Stimulated activated CD8-positive, alpha-beta memory T cell treated with anti-CD3 and anti-CD28 coated beads, Interleukin-4, amount 100 ng/mL, for 24 hours (primary cell): ENCODE data around the gene CACNA1A.
A peak's percentile ranks its signal among the peaks of the same experiment; 100 is the strongest.
"Not testable (repeated sequence)": the region's sequence is repeated elsewhere in the genome, so short reads cannot be mapped to it uniquely, and the experiment has no call there.

ENCODE experiments used
- DNase-seq: peaks from one replicate; pipeline ENCODE4 v3.0.0-alpha.2; 2020; ENCODE audit warnings: low read depth

CACNA1A gene

DNA sequence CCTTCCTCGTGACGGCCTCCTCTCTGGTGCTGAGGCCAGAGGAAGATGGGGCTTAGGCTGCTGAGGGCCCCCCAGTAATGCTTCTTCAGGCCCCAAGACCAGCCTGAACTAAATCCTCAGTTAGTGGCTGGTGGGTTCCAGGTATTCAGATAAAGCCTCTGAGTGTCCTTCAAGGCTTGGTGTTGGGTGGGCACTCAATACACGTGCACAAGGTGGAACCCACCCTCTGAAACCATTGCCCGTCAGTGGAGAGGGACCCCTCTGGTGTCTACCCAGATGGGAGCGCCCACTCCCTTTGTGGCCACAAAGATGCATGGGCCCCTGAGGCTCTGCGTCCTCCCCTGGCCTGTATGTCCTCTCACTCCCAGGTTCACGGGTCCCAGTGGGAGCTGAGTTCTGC lies 277.0 kb downstream of the CACNA1A start:
- DNase-seq = no peak

DNA sequence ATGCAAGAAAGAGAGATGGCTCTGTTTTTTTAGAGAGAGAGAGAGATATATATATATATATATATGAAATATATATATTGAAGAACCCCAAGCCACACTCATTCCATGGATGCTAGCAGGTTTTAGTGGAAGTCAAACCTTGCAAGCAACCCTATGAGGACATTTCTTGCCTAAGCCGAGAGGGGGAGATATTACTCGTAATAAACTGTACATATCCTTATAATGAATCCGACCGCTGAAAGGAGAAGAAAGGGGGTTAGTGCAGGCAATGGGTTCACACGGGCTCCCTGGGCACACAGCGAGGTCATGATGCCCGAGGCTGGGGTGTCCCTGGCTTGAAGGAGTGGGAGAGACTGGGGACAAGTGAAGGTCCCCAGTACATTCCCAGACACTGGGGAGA lies 277.7 kb downstream of the CACNA1A start:
- no peak for DNase-seq

DNA sequence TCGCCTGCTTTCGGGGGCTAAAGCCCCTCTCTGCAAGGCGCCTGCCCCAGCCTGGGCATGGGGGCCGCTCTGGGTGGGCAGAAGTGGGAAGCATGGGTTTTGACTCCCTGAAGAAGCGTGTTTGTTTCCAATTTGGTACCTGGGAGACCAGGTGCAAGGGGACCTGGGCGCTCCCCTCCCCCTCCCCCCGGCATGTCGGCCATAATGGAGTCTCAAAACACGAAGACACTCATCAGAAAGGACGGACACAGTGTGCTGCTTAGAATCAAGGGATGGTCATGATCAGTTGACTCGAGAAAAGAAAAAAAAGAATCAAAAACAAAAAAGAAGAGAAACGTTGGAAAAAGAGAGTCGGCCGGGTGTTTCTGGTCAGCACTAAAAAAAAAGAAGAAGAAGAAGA lies 279.3 kb downstream of the CACNA1A start:
- DNase-seq = no peak

DNA sequence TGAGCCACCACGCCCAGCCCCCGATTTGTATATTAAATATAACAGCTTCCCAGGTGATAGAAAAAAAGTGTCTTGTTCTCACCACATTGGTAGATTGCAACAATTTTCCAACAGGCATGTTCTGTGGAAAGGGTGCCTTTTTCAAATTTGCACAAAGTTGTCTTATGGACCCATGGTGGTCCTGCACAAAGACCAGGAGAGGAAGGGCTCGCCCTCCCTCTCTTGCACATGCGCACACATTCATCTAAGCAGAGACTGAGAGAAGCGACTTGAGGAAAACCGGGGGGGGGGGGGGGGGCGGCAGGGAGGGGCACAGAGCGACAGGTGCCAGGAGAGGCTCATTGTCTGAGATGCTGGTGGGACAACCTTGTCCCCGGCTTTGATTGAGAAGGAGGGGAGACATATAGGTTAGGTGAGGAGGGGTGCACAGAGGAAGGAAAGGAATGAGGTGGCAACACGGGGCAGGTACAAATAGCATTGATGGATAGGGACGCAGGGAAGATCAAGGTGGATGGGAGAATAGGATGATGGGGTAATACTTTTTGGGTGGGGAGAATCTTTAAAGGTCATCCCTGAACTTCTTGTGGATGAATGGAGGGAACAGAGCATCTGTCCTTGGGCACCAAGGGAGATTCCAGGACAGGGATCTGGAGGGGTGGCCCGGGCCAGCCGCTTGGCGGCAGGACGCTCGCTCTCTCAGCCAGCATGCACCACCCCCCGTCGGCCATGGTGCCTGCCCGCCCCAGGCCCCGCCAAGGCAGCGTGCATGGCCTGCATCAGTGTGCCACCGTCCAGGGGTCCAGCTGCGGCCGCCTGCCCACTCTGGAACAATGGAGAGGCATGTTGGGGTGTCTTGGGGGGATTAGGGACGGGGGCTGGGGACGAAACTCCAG lies 280.1 kb downstream of the CACNA1A start:
- DNase-seq = no peak

DNA sequence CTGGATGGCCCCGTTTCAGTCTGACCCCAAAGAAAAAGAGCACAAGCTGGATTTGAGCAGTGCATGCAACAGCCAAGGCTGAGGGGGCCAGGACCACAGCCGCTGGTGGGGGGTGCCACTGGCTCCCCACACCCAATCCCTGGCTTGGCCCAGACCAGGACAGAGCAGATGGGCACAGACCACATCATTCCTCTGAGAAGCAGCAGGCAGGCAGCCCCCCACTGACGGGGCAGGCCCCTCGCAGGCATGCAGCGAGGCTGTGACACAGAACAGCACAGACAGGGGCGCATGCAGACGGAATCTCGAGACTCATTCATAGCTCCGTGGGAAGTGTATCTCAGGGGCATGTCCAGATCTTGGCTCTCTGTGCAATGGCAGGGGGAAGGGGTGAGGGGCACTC lies 281.2 kb downstream of the CACNA1A start:
- no peak for DNase-seq

DNA sequence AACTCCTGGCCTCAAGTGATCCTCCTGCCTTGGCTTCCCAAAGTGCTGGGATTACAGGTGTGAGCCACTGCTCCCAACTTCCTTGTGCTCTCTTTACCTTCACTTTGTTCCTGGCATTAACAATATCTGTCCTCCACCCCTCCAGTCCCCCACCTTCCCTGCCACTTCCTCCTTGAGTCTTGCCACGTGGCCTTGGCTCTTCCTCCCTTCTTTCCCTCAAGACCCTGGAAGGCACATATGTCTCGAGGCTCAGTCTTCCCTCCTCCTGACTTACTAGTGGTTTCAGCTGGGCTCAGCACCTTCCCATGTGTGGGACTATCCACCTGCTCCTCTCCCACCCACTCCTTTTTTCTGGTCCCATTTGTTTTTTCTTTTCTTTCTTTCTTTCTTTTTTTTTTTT lies 285.4 kb downstream of the CACNA1A start:
- DNase-seq = no peak

DNA sequence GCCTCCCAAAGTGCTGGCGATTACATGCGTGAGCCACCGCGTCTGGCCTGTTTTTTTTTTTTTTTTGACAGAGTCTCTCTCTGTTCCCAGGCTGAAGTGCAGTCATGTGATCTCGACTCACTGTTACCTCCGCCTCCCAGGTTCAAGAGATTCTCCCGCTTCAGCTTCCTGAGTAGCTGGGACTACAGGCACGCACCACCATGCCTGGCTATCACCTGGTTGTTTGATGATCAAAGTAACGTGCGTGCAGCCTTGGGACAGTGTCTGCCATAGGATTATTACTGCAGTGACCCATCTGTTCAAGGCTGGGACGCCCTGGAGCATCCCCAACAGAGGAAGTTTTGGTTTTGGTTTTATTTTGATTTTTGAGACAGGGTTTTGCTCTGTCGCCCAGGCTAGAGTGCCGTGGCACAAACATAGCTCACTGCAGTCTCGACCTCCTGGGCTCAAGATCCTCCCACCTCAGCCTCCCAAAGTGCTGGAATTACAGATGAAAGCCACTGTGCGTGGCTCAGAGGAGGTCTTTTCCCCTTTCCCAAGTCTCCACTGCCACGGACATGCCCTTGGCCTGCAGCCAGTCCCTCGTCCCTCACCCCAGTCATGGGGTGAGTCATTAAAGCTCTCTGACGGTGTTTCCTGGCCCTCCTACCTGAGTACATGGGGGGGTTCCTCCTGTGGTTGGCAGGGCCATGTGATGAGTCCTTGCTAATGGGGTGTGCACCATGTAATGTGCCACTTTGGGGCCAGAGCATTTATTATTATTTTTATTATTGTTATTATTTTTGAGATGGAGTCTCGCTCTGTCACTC lies 290.5 kb downstream of the CACNA1A start:
- DNase-seq = no peak

DNA sequence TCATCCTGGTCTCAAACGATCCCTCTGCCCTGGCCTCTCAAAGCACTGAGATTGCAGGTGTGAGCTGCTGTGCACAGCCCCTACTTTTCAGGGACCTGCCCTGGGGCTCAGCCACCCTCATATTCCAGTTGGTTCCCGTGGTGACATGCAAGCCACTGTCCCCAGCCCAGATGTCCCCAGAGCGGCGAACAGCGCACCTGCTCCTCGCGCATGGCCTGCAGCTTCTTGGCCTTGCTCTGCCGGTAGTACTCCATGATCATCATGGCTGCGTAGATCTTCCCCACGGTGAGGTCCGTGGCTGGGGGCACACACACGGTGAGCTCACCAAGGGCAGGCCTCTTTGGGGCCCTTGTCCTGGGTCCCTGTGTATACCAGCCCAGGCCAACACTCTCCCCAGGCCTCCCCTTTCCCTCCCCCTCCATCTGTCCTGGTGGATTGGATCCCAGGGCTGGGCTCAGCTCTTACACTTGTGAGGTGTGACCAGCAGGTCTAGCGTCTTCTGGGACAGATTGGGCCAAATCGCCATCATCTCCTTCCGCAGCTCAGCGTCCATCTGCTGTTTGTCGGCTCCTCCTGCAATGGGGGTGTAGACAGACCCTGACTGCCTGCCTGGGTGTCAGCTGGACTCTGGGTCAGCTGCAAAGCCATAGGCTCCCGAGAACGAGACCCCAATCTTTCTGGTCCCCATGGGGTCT lies 292.1 kb downstream of the CACNA1A start:
- DNase-seq = no peak

DNA sequence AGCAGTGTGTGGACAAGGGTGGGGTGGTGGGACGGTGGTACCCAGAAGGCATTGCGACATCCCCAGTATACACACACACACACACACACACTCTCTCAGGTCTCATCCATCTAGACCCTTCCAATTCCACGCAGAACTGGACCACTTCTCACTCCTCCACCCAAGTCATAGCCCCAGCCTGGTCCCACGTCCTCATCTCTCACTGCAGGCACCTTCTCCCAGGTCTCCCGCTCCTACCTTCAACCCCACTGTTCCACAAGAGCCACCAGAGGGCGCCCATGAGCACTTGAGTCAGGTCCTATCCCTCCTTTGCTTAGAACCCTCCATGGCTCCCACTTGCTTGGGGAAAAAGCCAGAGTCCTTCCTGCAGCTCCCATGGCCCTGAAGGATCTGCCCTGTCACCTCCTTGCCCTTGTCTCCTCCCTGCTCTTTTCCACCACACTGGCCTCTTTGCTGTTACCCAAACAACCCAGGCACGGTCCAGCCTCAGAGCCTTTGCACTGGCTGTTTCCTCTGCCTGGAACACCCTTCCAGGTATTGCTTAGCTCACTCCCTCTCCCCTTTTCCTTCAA lies 293.4 kb downstream of the CACNA1A start:
- peak; percentile 56 for DNase-seq

DNA sequence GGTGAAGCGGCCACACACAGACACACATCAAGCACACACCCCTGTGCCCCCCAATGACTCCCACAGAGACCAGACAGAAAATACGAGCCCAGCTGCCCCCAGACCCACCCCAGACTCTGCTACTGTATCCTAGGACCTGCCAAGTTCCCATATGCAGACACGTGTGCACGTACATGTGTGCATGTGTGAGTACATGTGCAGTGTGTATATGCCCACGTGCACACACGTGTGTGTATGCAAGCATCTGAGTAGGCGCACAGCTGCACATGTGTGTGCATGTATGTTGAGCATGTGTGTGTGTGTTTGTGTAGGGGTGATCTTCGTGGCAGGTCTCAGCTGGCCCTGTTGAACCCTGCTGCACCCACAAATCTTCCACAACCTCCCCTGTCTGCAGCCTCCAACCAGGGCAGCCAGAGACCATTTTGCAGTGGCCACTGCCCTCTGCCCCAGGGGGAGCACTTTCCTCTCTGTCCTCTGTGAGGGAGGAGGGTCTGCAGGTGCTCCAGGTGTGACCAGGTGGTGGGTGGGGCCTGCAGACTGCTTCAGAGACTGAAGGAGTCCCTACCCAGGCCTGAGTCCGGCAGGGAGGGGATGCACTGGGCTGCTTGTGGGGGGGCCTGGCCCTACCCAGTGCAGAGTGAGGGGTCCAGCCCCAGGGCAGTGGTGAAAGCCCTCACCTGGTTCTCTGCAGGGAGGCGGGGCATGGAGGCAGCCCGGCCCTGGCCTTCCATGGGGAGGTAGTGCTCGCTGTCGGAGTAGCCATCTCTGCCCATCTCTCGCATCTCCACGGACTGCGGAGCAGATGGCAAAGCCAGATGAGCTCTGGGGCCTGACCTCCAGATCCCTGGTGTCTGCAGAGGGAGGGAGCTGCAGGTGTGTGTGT lies 294.6 kb downstream of the CACNA1A start:
- DNase-seq = no peak

DNA sequence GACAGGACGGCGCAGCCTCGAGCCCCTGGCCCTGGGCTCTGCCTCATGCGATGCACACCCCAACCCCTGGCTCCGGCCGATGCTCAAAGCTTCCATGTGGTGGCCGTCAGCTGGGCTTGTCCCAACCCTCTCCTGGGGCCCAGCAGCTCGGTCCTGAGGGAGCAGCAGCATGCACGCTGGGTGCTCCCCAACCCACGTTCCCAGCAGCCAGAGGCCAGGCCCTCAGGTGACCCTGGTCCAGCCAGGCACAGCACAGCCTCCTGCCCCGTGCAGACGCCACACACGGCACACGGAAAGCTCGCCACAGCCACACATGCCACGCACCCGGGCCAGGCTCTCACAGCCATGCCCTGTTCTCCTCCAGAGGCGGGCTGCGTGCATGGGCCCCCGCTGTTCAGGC lies 295.3 kb downstream of the CACNA1A start:
- DNase-seq = no peak

DNA sequence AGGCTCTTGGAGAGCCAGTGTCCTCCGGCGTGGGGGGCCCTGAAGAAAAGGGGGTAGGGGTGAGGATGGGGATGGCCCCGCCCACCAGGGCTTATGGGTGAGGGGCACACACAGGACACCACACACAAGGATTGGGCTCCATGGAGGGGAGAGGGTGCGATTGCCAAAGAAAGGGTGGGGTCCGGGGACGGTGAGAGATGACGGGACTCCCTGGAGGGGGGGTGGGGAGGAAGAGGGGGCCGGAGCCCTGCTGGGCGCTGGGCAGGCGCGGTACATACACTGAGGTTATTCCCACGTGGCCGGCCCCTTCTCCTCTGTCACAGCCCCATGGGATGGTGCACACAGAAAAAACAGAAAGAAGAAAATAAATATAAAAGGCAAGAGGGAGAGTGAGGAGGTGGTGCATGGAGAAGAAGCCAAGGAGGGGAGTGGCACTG lies 295.9 kb downstream of the CACNA1A start:
- no peak for DNase-seq

DNA sequence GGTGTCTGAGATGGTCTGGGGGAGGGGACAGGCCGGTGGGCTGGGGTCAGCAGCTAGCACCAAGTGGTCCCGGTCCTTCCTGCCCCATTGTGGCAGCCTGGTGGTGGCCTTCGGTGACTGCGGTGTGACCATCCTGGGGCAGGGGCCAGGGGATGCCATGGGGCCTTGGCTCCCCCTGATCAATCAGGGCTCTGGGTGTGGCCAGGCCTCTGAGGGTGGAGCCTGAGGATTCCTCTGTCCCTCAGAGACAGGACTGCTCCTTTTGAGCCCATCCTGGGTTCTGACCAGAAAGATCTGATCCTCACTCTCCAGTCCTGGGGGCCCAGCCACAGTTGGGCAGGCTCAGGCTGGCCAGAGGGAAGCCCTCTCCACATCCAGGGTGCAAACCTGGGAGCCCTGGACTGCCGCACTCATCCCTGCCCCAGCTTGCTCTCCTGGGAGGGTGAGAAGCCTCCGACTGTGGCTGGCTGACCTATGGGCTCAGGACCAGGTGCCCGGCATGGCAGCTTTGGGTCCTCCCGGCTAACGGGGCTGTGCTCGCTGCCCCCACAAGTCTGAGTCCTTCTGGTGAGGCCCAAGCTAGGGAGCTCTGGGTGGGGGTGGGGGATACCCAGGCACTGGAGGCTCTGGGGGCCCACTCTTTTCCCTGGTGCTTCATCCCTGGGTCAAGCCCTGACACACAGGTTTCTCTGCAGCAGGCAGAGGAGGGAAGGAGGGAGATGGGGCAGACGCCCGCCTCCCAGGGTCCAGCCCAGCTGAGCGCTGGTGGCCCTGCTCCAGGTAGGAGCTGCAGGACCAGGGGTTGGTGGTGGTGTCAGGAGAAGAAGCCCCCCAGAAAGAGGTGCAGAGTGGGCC lies 296.6 kb downstream of the CACNA1A start:
- no peak for DNase-seq

DNA sequence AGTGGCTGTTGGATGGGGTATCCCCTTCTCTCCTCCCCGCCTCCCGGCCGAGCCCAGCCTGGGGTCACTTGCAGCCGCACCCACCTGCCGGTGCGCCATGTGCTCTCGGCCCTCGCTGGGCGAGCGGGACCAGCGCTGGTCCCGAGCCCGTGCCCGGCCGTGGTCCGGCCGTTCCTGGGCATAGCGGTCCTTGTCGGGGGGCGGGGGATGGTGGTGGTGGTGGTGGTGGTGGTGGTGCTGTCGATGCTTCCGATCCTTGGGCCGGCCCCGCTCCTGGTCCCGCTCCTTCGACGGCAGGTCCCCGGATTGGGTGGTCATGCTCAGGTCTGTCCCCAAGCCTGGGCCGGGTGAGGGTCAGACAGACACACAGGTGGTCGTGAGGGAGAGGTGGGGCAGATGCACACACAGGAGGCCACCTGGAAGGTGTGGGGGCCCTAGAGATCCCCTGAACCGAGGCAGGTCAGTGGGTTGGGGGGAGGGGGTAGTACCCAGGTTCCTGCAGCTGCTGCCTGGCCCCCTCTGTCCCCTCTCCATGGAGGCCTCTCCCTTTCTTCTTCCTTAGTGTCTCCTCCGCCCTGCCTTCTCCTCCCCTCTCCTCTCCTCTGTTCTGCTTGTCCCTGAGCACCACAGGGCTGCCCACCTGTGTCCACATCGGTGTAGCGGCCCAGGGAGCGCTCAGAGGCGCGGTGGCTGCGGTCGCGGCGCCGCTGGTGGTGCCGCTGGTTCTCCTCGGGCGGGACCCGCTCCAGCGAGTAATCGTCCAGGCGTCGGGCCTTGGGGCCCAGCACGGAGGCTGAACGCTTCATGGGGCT lies 297.4 kb downstream of the CACNA1A start:
- DNase-seq = no peak

DNA sequence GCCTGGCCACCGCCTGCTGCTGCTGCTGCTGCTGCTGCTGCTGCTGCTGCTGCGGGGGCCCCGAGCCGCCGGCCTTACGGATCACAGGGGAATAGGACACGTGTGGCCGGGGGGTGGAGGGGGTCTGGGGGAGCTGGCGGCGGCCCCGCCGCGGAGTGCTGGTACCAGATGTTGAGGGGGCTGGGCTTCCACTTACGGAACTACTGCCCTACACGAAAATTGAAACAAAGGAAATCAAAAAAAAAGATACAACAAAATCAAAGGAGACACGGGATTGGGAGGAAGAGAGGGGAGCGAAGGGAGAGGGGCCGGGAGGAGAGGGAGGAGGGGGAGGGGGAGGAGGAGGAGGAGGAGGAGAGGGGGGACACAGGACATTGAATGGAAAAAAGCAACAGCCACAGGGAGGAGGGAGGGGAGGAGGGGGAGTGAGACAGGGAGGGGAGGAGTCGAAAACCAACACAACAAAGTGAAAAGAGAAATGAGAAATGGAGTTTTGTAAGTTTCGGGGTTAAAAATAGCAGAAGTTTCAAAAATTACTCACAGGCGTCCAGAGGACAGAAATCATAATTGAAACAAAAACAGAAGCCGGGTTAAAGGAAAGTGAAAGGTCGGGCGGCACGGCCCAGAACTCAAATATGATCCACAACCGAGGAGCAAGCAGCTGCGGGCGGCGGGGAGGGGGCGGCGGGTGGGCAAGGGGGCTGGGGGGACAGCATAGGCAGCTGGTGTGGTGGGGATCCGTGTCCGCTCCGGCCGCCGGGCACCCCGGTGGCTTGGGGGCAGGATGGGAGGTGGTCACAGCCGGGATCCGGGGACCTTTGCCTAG lies 298.2 kb downstream of the CACNA1A start:
- DNase-seq = peak; percentile 52

DNA sequence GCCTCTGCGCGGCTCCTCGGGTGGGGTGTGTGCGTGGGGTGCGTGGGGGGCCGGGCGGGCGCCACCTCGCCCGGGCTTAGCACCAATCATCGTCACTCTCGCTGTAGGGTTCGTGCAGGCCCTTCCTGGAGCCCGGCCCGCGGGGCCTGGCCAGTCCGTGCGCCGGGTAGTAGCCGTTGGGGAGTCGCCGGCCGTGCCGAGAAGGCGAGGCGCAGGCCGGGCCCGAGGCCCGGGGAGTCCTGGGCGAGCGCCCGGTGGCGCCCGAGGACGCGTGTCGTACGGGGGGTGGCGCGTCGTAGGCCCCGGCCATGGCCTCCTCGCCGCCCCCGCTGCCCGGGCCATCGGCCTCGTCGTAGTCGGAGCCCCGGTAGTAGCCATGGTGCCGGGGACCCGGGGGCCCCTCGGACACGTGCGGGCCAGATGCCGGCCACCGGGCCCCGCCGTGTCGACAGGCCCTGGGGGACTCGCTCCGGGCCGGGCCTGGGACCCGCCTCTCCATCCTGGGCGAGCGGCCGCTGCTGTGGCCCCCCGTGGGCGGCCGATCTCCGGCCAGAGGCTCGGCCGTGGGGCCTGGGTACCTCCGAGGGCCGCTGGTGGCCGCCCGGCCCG lies 298.9 kb downstream of the CACNA1A start:
- no peak for DNase-seq

DNA sequence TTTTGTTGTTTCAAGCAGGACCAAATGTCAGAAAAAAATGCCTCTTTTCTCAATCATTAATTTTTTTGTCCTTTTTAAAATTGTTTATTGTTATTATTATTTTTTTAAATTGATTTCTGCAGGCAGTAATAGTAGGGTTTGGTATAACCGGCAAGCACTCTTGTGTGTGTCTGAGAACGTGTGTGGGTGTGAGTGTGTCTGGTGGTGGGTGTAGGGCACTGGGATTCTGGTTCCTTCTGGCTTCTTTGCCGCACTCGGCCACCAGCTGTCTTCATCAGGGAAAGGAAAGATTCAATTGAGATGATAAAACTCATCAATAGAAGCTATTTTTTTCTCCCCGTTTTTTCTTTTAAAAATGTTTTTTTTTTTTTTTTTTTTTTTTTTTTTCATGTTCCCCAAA lies 299.7 kb downstream of the CACNA1A start:
- DNase-seq = no peak

DNA sequence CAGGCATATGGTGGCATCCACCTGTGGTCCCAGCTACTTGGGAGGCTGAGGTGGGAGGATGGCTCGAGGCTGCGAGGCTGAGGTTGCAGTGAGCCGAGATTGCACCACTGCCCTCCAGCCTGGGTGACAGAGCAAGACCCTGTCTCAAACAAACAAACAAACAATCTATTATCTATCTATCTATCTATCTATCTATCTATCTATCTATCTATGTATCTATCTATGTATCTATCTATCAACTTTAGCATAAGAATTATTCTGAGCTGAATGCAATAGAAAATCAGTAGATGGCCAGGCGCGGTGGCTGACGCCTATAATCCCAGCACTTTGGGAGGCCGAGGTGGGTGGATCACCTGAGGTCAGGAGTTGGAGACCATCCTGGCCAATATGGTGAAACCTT lies 304.2 kb downstream of the CACNA1A start:
- DNase-seq = not testable (repeated sequence)
